Transverse colon (tissue), 4 donors: Measurements from ENCODE around the gene AUH. TPM values are rescaled to one million over a fixed set of nuclear protein-coding genes. Genes with fewer than 3 reads are reported as not detected.

Experiments used
- DNase-seq: peaks from one replicate; pipeline ENCODE4 v3.0.0-alpha.2; 2019
- H3K27ac ChIP-seq, 4 donors: fragments of 200-600 bp; sonication (generic); 2 replicates each; pipeline ENCODE4 v1.5.1; 2016 to 2018; ENCODE audit warnings: inconsistent platforms in 4 of 4
- H3K27me3 ChIP-seq: fragments of 200-600 bp; sonication (generic); 2 replicates; pipeline ENCODE4 v1.5.1; 2017; ENCODE audit warnings: inconsistent platforms
- H3K36me3 ChIP-seq, 4 donors: fragments of 200-600 bp; sonication (generic); 2 replicates each; pipeline ENCODE4 v1.5.1; 2017 to 2019; ENCODE audit warnings: inconsistent platforms in 4 of 4
- H3K4me1 ChIP-seq, 4 donors: fragments of 200-600 bp; sonication (generic); 2 replicates each; pipeline ENCODE4 v1.5.1; 2017 to 2020; ENCODE audit warnings: inconsistent platforms in 4 of 4
- H3K4me3 ChIP-seq, 4 donors: fragments of 200-600 bp; sonication (generic); 1 replicate in 1 of 4; 2 replicates in 3 of 4; pipeline versions ENCODE4 v1.5.1 to v1.6.1; 2017 to 2019; ENCODE audit warnings: inconsistent platforms in 4 of 4
- H3K9me3 ChIP-seq, 2 donors: fragments of 200-600 bp; sonication (generic); 2 replicates each; pipeline ENCODE4 v1.5.1; 2017 to 2019; ENCODE audit warnings: inconsistent platforms in 2 of 2
- EP300 ChIP-seq: sonication (generic); formaldehyde crosslinking; IDR thresholded peaks from one replicate; pipeline ENCODE4 v1.6.1; 2017; ENCODE audit warnings: antibody characterized with exemption, low read depth
- POLR2A ChIP-seq: fragments of 450-650 bp; IDR thresholded peaks from one replicate; pipeline ENCODE4 v1.6.1; 2016; ENCODE audit warnings: antibody characterized with exemption, mild to moderate bottlenecking, moderate library complexity
- POLR2AphosphoS5 ChIP-seq, 3 donors: sonication (generic); formaldehyde crosslinking; IDR thresholded peaks; one replicate each; pipeline ENCODE4 v1.6.1; 2016; ENCODE audit warnings: antibody characterized with exemption in 3 of 3
- WGBS, 2 donors: methylation state at CpG; one replicate each; pipeline ENCODE4 v1.1.5; 2018; ENCODE audit warnings: low coverage in 1 of 2; 5-methylcytosine and 5-hydroxymethylcytosine counted together
- in situ Hi-C, 4 donors: fragments of 200-750 bp; cut with MboI; loops; one replicate each; pipeline versions ENCODE4 v1.15.0 to v1.15.1; 2017; ENCODE audit warnings: low sequenced_read_pairs in 3 of 4, low pct_ligation_motif_present in 1 of 4, low pct_unique_long_range_greater_than_20kb in 1 of 4
- intact Hi-C: fragments of 100-400 bp; cut with DNase I; formaldehyde crosslinking; loops from one replicate; pipeline ENCODE4 v1.15.1; 2023; ENCODE audit warnings: low total_unique reads
- total RNA-seq, 4 donors: library from RNA; depleted of rRNA; stranded (reverse); fragments of >200 nt; gene quantifications; one replicate each; pipeline ENCODE4 v1.1.0, GENCODE V29; 2016
- TF ChIP-seq, protein P1 (sequence below), 5 experiments: fragments of 200-600 bp in 3 of 5; fragments of 450-650 bp in 2 of 5; sonication (generic) in 3 of 5; IDR thresholded peaks; 1 replicate in 2 of 5; 2 replicates in 3 of 5; pipeline ENCODE4 v1.5.1; 2016 to 2017; ENCODE audit warnings: antibody characterized with exemption in 5 of 5, inconsistent platforms in 3 of 5, mild to moderate bottlenecking in 2 of 5, moderate library complexity in 1 of 5

Gene AUH
- total RNA-seq, 4 donors from 2014 or later = 55.0 to 136 (median 83.8) TPM

DNA sequence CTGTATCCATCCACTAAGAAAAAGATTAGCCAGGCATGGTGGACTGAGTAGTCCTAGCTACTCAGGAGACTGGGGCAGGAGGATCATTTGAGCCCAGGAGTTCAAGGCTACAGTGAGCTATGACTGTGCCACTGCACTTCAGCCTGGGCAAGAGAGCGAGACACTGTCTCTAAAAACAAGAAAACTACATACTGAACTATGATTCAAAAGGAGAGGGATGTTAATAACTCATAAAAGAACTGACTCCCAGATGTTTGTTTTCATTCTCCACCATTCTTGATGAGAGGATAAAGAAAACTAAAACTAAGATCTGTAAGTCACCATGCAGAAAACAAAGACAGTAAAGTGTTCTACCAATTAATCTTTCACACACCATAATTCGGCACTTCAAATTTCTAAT, 53.5 kb downstream of the AUH start:
- H3K27me3 ChIP-seq = no peaks in the 10 kb centered on the region
- H3K36me3 ChIP-seq = no peaks in the 10 kb centered on the region
- H3K4me1 ChIP-seq = peaks cover 0 to 4% (median under 1%) of the 10 kb centered on the region in 4 donors
- H3K4me3 ChIP-seq = no peak overlapping the region
- no peak for DNase-seq
- intact Hi-C loops (no loop called here), in situ Hi-C loops (no loop called here)
- TF ChIP-seq POLR2AphosphoS5 (IDR thresholded peaks at IDR 0.05) = no peak
- TF ChIP-seq POLR2A = no peak
- TF ChIP-seq EP300 = no peak
- TF ChIP-seq, protein P1, sequence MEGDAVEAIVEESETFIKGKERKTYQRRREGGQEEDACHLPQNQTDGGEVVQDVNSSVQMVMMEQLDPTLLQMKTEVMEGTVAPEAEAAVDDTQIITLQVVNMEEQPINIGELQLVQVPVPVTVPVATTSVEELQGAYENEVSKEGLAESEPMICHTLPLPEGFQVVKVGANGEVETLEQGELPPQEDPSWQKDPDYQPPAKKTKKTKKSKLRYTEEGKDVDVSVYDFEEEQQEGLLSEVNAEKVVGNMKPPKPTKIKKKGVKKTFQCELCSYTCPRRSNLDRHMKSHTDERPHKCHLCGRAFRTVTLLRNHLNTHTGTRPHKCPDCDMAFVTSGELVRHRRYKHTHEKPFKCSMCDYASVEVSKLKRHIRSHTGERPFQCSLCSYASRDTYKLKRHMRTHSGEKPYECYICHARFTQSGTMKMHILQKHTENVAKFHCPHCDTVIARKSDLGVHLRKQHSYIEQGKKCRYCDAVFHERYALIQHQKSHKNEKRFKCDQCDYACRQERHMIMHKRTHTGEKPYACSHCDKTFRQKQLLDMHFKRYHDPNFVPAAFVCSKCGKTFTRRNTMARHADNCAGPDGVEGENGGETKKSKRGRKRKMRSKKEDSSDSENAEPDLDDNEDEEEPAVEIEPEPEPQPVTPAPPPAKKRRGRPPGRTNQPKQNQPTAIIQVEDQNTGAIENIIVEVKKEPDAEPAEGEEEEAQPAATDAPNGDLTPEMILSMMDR (IDR thresholded peaks at IDR 0.05) = no peak
- H3K27ac ChIP-seq = no peak overlapping the region
- WGBS, 2 donors = 87 to 92% methylated on average over 2 of the region's 2 CpGs
- no peaks in the 10 kb centered on the region for H3K9me3 ChIP-seq

DNA sequence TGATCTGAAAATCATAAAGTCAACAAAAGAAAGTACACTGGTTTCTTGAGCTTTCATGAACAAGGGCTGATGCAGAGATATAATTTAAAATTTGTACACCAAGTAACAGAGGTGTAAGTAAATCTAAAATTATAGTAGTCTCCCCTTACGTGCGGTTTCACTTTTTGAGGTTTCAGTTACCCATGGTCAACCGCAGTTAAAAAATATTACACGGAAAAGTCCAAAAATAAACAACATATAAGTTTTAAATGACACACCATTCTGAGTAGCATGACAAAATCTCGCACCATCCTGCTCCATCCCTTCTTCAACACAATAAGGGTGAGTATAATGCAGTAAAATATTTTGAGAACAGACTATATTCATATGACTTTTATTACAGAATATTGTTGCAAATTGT, 54.4 kb downstream of the AUH start:
- Histone ChIP-seq H3K27ac (no peak overlapping the region), H3K27me3 (no peaks in the 10 kb centered on the region), H3K4me3 (no peak overlapping the region), H3K9me3 (no peaks in the 10 kb centered on the region), H3K36me3 (no peaks in the 10 kb centered on the region), H3K4me1 (peaks cover 0 to 13% (median 9%) of the 10 kb centered on the region in 4 donors)
- DNase-seq = no peak
- in situ Hi-C loops (no loop called here), intact Hi-C loops (no loop called here)
- 84 to 95% methylated on average over 5 of the region's 5 CpGs for WGBS, 2 donors
- TF ChIP-seq POLR2A = no peak
- TF ChIP-seq, protein P1 (IDR thresholded peaks at IDR 0.05) = no peak

DNA sequence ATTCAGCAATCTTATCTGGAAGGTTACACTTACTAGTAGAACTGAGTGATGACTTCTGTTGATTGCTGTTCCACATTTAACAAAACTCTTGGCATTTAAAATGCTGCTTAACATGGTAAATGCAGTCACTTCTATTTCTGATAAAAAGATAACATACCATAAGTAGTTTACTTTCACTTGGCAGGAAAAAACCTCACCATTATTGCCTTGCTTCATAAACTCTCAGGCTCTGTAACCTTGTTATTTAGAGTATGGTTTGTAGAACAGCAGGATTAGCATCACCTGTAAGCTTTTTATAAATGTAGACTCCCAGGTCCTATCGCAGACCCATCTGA, 55.5 kb downstream of the AUH start:
- no peak for DNase-seq
- intact Hi-C loops = no loop called here

DNA sequence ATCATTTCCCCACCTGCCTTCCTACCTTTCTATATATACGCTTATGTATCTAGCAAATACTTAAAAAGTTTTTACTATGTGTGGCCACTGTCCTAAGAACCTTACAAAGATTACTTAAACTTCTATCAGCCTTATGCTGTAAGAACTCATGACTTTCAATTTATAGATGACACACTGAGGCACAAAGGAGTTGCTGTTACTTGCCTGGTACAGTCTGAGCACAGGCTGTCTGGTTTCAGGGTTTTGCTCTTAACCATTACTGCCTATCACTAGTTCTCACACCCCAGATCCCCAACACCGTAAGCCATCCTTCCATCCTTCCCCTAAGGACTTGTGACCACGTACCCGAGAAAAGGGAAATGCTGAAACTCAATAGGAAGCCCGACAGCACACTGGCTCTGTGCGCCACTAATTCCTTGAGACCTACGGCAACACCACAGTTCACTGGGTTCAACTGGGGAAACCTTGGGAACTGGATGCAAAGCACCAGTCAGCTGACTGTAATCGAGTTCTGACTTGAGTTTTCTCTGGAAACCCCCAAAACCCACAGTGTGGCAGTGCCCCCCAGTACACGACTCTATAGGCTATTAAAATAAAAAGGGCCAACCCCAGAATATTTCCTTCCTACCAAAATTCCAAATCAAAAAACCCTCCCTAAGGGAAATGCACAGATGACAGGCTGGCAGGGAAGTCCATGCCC, 56.0 kb downstream of the AUH start:
- Histone ChIP-seq H3K27me3 (no peaks in the 10 kb centered on the region), H3K36me3 (no peaks in the 10 kb centered on the region), H3K4me3 (no peak overlapping the region), H3K27ac (no peak overlapping the region), H3K4me1 (peaks cover 0 to 15% (median 11%) of the 10 kb centered on the region in 4 donors), H3K9me3 (no peaks in the 10 kb centered on the region)
- DNase-seq = no peak
- in situ Hi-C loops (no loop called here), intact Hi-C loops (no loop called here)
- TF ChIP-seq, protein P1 (IDR thresholded peaks at IDR 0.05) = no peak
- TF ChIP-seq EP300 (no peak), POLR2A (no peak), POLR2AphosphoS5 (IDR thresholded peaks at IDR 0.05) (no peak)
- 84 to 88% methylated on average over 5 to 9 of the region's 9 CpGs for WGBS, 2 donors

More for the DNA sequence above, 55.5 kb downstream of the AUH start:
- TF ChIP-seq EP300 (no peak), POLR2A (no peak), POLR2AphosphoS5 (IDR thresholded peaks at IDR 0.05) (no peak)
- TF ChIP-seq, protein P1 (IDR thresholded peaks at IDR 0.05) = no peak
- no peaks in the 10 kb centered on the region for H3K36me3 ChIP-seq
- no peak overlapping the region for H3K4me3 ChIP-seq
- no peaks in the 10 kb centered on the region for H3K9me3 ChIP-seq
- H3K27ac ChIP-seq = no peak overlapping the region
- H3K4me1 ChIP-seq = peaks cover 0 to 15% (median 10%) of the 10 kb centered on the region in 4 donors
- 100% methylated on average over 1 of the region's 1 CpG; no CpG with 5 or more reads in 1 of the 2 donors for WGBS, 2 donors
- H3K27me3 ChIP-seq = no peaks in the 10 kb centered on the region
- in situ Hi-C loops = no loop called here
